HCT116 (cell line): ENCODE data around the gene PNPLA6. TPM values are rescaled to one million over a fixed set of nuclear protein-coding genes. Genes with fewer than 3 reads are reported as not detected.

Experiments used
- ATAC-seq: fragments of 200-7000 bp; cut with Tn5 transposase; 2 replicates; pipeline ENCODE4 v1.9.1; 2020; ENCODE audit warnings: mild to moderate bottlenecking, moderate library complexity
- BruUV-seq: library from RNA; stranded (reverse); fragments of 400-500 nt; replicated peaks from 2 replicates; lab custom pipeline; 2021; lab: Mats Ljungman, UMichigan
- CTCF ChIA-PET: fragments of 300-600 bp; sonication (Branson Sonifier 250); formaldehyde crosslinking; loops from one replicate; lab custom pipeline; 2021; ENCODE audit warnings: antibody characterized with exemption; lab: Charles Lee
- POLR2A ChIA-PET: fragments of 300-600, 350-600 bp; sonication (Branson Sonifier 250); formaldehyde crosslinking; loops from one replicate; lab custom pipeline; 2021; ENCODE audit warnings: antibody characterized with exemption; lab: Charles Lee
- RAD21 ChIA-PET, 2 experiments: fragments of 300-600 bp; sonication (Branson Sonifier 250); formaldehyde crosslinking; loops; one replicate each; lab custom pipeline; 2023; ENCODE audit warnings: low total read pairs in 2 of 2; ENCODE audit not compliant: uncharacterized antibody in 2 of 2, unreplicated experiment in 2 of 2, low non-redundant PET in 1 of 2; lab: Charles Lee
- DNase-seq: peaks from one replicate; pipeline ENCODE4 v3.0.0-alpha.2; 2010; ENCODE audit warnings: low read depth, low spot score
- H2AFZ ChIP-seq: fragments of 200-600 bp; shearing (Covaris generic), sonication (generic); 2 replicates; pipeline ENCODE4 v1.6.1; 2017; ENCODE audit warnings: low read depth, mixed run types, mixed read lengths, antibody characterized with exemption, low read length; ENCODE audit not compliant: poor library complexity, severe bottlenecking
- H3K27ac ChIP-seq: 2 replicates; pipeline ENCODE4 v1.5.1; 2012; ENCODE audit warnings: low read depth, low read length
- H3K27me3 ChIP-seq: fragments of 200-600 bp; sonication (generic); 2 replicates; pipeline ENCODE4 v1.6.1; 2016; ENCODE audit warnings: mixed run types, low read length, mixed read lengths; ENCODE audit not compliant: insufficient read depth
- H3K36me3 ChIP-seq, 2 experiments: fragments of 200-500 bp in 1 of 2; fragments of 200-600 bp in 1 of 2; sonication (Bioruptor generic) in 1 of 2; sonication (generic) in 1 of 2; 2 replicates each; pipeline versions ENCODE4 v1.5.1 to v1.6.1; 2014 to 2016; ENCODE audit warnings: low read length in 2 of 2, inconsistent platforms in 1 of 2, mixed read lengths in 1 of 2, mixed run types in 1 of 2; ENCODE audit not compliant: insufficient read depth in 2 of 2, control insufficient read depth in 1 of 2
- H3K4me1 ChIP-seq, 2 experiments: fragments of 200-600 bp in 1 of 2; sonication (generic) in 1 of 2; 2 replicates each; pipeline versions ENCODE4 v1.5.1 to v1.6.1; 2012 to 2017; ENCODE audit warnings: low read length in 2 of 2, inconsistent platforms in 1 of 2, mild to moderate bottlenecking in 1 of 2, mixed read lengths in 1 of 2, mixed run types in 1 of 2, moderate library complexity in 1 of 2; ENCODE audit not compliant: insufficient read depth in 2 of 2, control insufficient read depth in 1 of 2
- H3K4me2 ChIP-seq: fragments of 200-600 bp; sonication (generic); 2 replicates; pipeline ENCODE4 v1.6.1; 2017; ENCODE audit warnings: mixed run types, low read length, mixed read lengths
- H3K4me3 ChIP-seq, 2 experiments: fragments of 200-600 bp in 1 of 2; sonication (generic) in 1 of 2; replicated peaks in 1 of 2; 2 replicates each; pipeline ENCODE4 v1.5.1; 2011 to 2016; ENCODE audit warnings: low read length in 2 of 2, control low read depth in 1 of 2, low read depth in 1 of 2, mild to moderate bottlenecking in 1 of 2, mixed read lengths in 1 of 2, mixed run types in 1 of 2
- H3K79me2 ChIP-seq: fragments of 200-600 bp; sonication (generic); 2 replicates; pipeline ENCODE4 v1.6.1; 2017; ENCODE audit warnings: mild to moderate bottlenecking, mixed run types, low read length, moderate library complexity, mixed read lengths; ENCODE audit not compliant: insufficient read depth
- H3K9ac ChIP-seq: fragments of 200-600 bp; sonication (generic); 2 replicates; pipeline ENCODE4 v1.6.1; 2016; ENCODE audit warnings: low read length, mixed read lengths
- H3K9me2 ChIP-seq: fragments of 200-600 bp; sonication (generic), shearing (Covaris generic); 2 replicates; pipeline ENCODE4 v1.6.1; 2017; ENCODE audit warnings: mixed run types, mild to moderate bottlenecking, moderate library complexity; ENCODE audit not compliant: insufficient read depth
- H3K9me3 ChIP-seq, 2 experiments: fragments of 200-500 bp in 1 of 2; fragments of 200-600 bp in 1 of 2; sonication (Bioruptor generic) in 1 of 2; sonication (generic) in 1 of 2; 2 replicates each; pipeline ENCODE4 v1.6.1; 2014 to 2017; ENCODE audit warnings: low read length in 2 of 2, mixed read lengths in 2 of 2, inconsistent platforms in 1 of 2, low read depth in 1 of 2, mild to moderate bottlenecking in 1 of 2, mixed run types in 1 of 2, moderate library complexity in 1 of 2; ENCODE audit not compliant: control insufficient read depth in 1 of 2, insufficient read depth in 1 of 2
- H4K20me1 ChIP-seq: fragments of 200-600 bp; sonication (generic), shearing (Covaris generic); 2 replicates; pipeline ENCODE4 v1.6.1; 2017; ENCODE audit warnings: mixed run types, mild to moderate bottlenecking, moderate library complexity; ENCODE audit not compliant: insufficient read depth
- ATF3 ChIP-seq: IDR thresholded peaks from 2 replicates; pipeline ENCODE4 v1.6.1; 2012
- CBX3 ChIP-seq: IDR thresholded peaks from 2 replicates; pipeline ENCODE4 v1.6.1; 2012; ENCODE audit warnings: low read depth
- CEBPB ChIP-seq: IDR thresholded peaks from 2 replicates; pipeline ENCODE4 v1.6.1; 2012; ENCODE audit warnings: low read depth
- CTCF ChIP-seq, 3 experiments: fragments of 200-600 bp in 1 of 3; sonication (generic) in 1 of 3; IDR thresholded peaks in 2 of 3; conservative IDR thresholded peaks in 1 of 3; 2 replicates each; pipeline ENCODE4 v1.5.1; 2012 to 2017; ENCODE audit warnings: low read depth in 2 of 3, low read length in 2 of 3, antibody characterized with exemption in 1 of 3, borderline replicate concordance in 1 of 3, control low read depth in 1 of 3, mild to moderate bottlenecking in 1 of 3, mixed read lengths in 1 of 3, mixed run types in 1 of 3, moderate library complexity in 1 of 3; ENCODE audit not compliant: insufficient read depth in 1 of 3
- EGR1 ChIP-seq: IDR thresholded peaks from 2 replicates; pipeline ENCODE4 v1.6.1; 2012; ENCODE audit warnings: low read depth
- EZH2 ChIP-seq: fragments of 200-600 bp; sonication (generic); IDR thresholded peaks from 2 replicates; pipeline ENCODE4 v1.6.1; 2017; ENCODE audit warnings: antibody characterized with exemption, mixed run types
- EZH2phosphoT487 ChIP-seq: fragments of 200-600 bp; IDR thresholded peaks from 2 replicates; pipeline ENCODE4 v1.6.1; 2018; ENCODE audit warnings: antibody characterized with exemption, borderline replicate concordance
- FOSL1 ChIP-seq: IDR thresholded peaks from 2 replicates; pipeline ENCODE4 v1.6.1; 2012; ENCODE audit warnings: low read depth
- POLR2A ChIP-seq: IDR thresholded peaks from 2 replicates; pipeline ENCODE4 v1.7.0; 2011; ENCODE audit warnings: borderline replicate concordance; ENCODE audit not compliant: insufficient read depth, insufficient read length; ENCODE audit errors: extremely low read depth
- RAD21 ChIP-seq: IDR thresholded peaks from 2 replicates; pipeline ENCODE4 v1.6.1; 2012; ENCODE audit warnings: low read depth, mild to moderate bottlenecking
- REST ChIP-seq: IDR thresholded peaks from 2 replicates; pipeline ENCODE4 v1.6.1; 2012; ENCODE audit warnings: low read depth
- SP1 ChIP-seq: IDR thresholded peaks from 2 replicates; pipeline ENCODE4 v1.6.1; 2012; ENCODE audit warnings: low read depth
- SRF ChIP-seq: IDR thresholded peaks from 2 replicates; pipeline ENCODE4 v1.6.1; 2012; ENCODE audit warnings: low read depth
- TCF7L2 ChIP-seq: IDR thresholded peaks from 2 replicates; pipeline ENCODE4 v1.7.0; 2011; ENCODE audit warnings: borderline replicate concordance, inconsistent platforms; ENCODE audit not compliant: insufficient read depth, insufficient read length; ENCODE audit errors: extremely low read depth
- YY1 ChIP-seq: IDR thresholded peaks from 2 replicates; pipeline ENCODE4 v1.6.1; 2011; ENCODE audit warnings: low read length, low read depth, moderate library complexity, mild to moderate bottlenecking; ENCODE audit not compliant: insufficient replicate concordance; ENCODE audit errors: extremely low read depth
- ZBTB33 ChIP-seq: IDR thresholded peaks from 2 replicates; pipeline ENCODE4 v1.6.1; 2011; ENCODE audit warnings: mild to moderate bottlenecking, low read length, moderate library complexity; ENCODE audit not compliant: insufficient replicate concordance; ENCODE audit errors: extremely low read depth
- ZFX ChIP-seq: fragments of 450-650 bp; IDR thresholded peaks from 2 replicates; pipeline ENCODE4 v1.6.1; 2017
- ZNF274 ChIP-seq: fragments of 200-500 bp; sonication (Bioruptor generic); IDR thresholded peaks from 2 replicates; pipeline ENCODE4 v1.6.1; 2014; ENCODE audit warnings: mild to moderate bottlenecking, low read depth, low read length, inconsistent platforms
- intact Hi-C: fragments of 100-400 bp; cut with micrococcal nuclease; formaldehyde crosslinking; loops from 2 replicates; pipeline ENCODE4 v1.10.0; 2022
- total RNA-seq: library from RNA; stranded (reverse); gene quantifications from one replicate; pipeline ENCODE4 v1.2.1, GENCODE V29; 2021; ENCODE audit not compliant: unreplicated experiment

Gene PNPLA6
- total RNA-seq, 1 experiment from 2014 or later: 159 TPM

GRCh38 chr19:7545300-7545699, 9.8 kb downstream of the PNPLA6 start:
- Histone ChIP-seq H3K4me1 (peaks cover 0 to 9% of the 10 kb centered on the region in 2 experiments; a peak in 2 of 4 replicates), H3K9me2 (no peaks in the 10 kb centered on the region), H3K79me2 (no peaks in the 10 kb centered on the region), H2AFZ (no peak overlapping the region), H3K9me3 (no peaks in the 10 kb centered on the region), H4K20me1 (no peaks in the 10 kb centered on the region), H3K9ac (no peak overlapping the region), H3K4me2 (no peak overlapping the region), H3K27me3 (no peaks in the 10 kb centered on the region), H3K27ac (no peak overlapping the region), H3K36me3 (peaks cover 4 to 23% of the 10 kb centered on the region in 2 experiments; a peak in 3 of 4 replicates), H3K4me3 (no peak overlapping the region)
- CTCF ChIA-PET: no interaction called here
- no peak for ATAC-seq
- no TSS peak for BruUV-seq
- TF ChIP-seq ATF3 (no peak), SRF (no peak), EGR1 (no peak), EZH2 (no peak), TCF7L2 (no peak), ZBTB33 (no peak), YY1 (no peak), REST (no peak), FOSL1 (no peak), CTCF (IDR thresholded peaks at IDR 0.05 in 2 of 3, conservative IDR thresholded peaks at IDR 0.05 in 1 of 3; ENCODE audit: borderline replicate concordance in 1 of 3, insufficient read depth in 1 of 3, low read depth in 2 of 3, low read length in 2 of 3) (no peak), CEBPB (no peak), ZFX (no peak), CBX3 (no peak), RAD21 (no peak), SP1 (no peak), EZH2phosphoT487 (no peak), POLR2A (no peak), ZNF274 (no peak)
- no peak for DNase-seq
- RAD21 ChIA-PET: no interaction called here
- intact Hi-C loops: no loop called here
- POLR2A ChIA-PET: no interaction called here
